HUES64 (cell line): ENCODE data around the gene EMILIN2.
A peak's percentile ranks its signal among the peaks of the same experiment; 100 is the strongest.

Experiments
- H3K27ac ChIP-seq: 2 replicates; pipeline ENCODE4 v1.7.0; 2013; ENCODE audit warnings: low read depth, low read length, inconsistent platforms
- H3K27me3 ChIP-seq: 2 replicates; pipeline ENCODE4 v1.6.1; 2013; ENCODE audit warnings: mild to moderate bottlenecking, low read length; ENCODE audit not compliant: insufficient read depth
- H3K36me3 ChIP-seq: 2 replicates; pipeline ENCODE4 v1.6.1; 2013; ENCODE audit warnings: mild to moderate bottlenecking, low read length; ENCODE audit not compliant: insufficient read depth
- H3K4me1 ChIP-seq: 2 replicates; pipeline ENCODE4 v1.6.1; 2013; ENCODE audit warnings: mild to moderate bottlenecking, low read length, moderate library complexity; ENCODE audit not compliant: insufficient read depth
- H3K4me3 ChIP-seq: 2 replicates; pipeline ENCODE4 v1.5.1; 2013; ENCODE audit warnings: mild to moderate bottlenecking, low read length, moderate library complexity
- H3K9ac ChIP-seq: 2 replicates; pipeline ENCODE4 v1.6.1; 2013; ENCODE audit warnings: mild to moderate bottlenecking, low read depth, low read length
- H3K9me3 ChIP-seq: 2 replicates; pipeline ENCODE4 v1.6.1; 2013; ENCODE audit warnings: low read depth, low read length; ENCODE audit not compliant: insufficient read depth
- WGBS: fragments of 150-250, 120-280 bp; methylation state at CpG from one replicate; pipeline ENCODE4 v1.1.7; 2013; ENCODE audit warnings: missing lambda C conversion rate; 5-methylcytosine and 5-hydroxymethylcytosine counted together

The EMILIN2 gene

DNA sequence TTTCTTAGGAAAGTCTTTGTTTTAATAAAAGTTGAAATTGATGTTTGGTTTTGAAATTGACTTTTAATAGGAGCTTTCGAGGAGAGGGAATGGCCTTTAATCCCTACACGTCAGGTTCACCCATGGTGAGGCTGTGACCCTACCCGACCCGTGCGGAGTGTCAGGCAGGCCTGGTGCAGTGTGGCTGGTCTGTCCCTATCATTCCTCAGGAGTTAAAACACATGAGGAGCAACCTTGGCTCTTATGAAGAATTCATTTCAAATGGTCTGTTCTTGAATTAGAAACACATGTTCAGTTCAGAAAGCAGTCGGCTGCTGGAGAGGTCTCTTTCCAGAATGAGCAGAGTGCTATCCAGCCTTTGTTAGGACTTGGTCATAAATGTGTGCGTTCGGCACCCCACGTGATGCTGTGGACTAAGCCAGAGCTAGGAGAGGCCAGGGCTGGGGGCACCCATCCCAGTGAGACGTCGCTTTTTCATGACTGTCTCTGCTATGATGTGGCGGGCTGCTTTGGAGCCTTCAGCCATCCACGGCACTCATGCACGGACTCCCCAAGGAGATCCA lies 54.7 kb downstream of the EMILIN2 start:
- Histone ChIP-seq H3K27me3 (0 out of 2 replicates have a peak, but pooled peaks cover 5% of the 10 kb centered on the region), H3K4me3 (no peak overlapping the region), H3K4me1 (no peaks in the 10 kb centered on the region; the same call in 1 of the 2 replicates), H3K9ac (no peak overlapping the region), H3K9me3 (no peaks in the 10 kb centered on the region), H3K27ac (no peak overlapping the region), H3K36me3 (no peaks in the 10 kb centered on the region)
- 95% methylated on average over 14 of the region's 14 CpGs for WGBS

DNA sequence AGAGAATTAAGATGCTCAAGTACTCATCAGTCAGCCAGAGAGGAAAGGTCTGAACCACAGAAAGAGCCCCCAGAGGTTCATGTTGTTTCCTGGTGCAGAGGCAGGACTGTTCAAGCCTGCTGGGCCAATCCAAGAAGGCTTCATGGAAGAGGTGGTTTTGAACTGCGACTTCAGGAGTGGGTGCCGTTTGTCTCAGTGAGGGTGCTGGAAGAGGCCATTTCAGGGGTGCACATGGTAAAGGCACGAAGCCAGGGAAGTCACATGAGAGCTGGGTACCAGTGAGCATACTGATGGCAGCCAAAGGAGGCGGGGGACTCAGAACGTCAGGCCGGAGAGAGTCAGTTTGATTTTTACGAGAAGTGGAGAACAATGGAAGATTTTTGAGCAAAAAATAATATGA lies 55.5 kb downstream of the EMILIN2 start:
- Histone ChIP-seq H3K4me1 (no peaks in the 10 kb centered on the region; the same call in 1 of the 2 replicates), H3K27ac (no peak overlapping the region), H3K9ac (no peak overlapping the region), H3K27me3 (0 out of 2 replicates have a peak, but pooled peaks cover 5% of the 10 kb centered on the region), H3K36me3 (no peaks in the 10 kb centered on the region), H3K4me3 (no peak overlapping the region), H3K9me3 (no peaks in the 10 kb centered on the region)
- WGBS = 93% methylated on average over 7 of the region's 7 CpGs

DNA sequence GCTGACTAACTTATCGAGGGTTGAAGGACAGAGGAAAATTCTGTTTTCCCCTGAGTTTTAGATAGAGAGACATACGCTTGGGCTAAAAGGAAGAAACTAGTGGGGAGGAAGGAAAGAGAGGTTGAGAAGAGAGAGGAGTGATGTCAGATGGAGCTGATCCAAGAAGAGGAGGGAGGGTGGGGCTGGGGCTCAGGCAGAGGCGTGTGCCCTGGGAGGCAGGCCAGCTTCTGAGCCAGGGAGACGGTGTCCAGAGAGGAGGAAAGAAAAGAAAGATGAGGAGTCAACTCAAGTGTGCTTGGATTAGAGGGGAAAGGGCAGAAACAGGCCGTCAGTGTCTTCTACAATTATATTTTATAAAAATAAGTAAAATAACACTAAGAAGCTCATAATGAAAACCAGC lies 56.2 kb downstream of the EMILIN2 start:
- Histone ChIP-seq H3K9ac (no peak overlapping the region), H3K27ac (no peak overlapping the region), H3K36me3 (no peaks in the 10 kb centered on the region), H3K4me1 (no peaks in the 10 kb centered on the region; the same call in 1 of the 2 replicates), H3K27me3 (0 out of 2 replicates have a peak, but pooled peaks cover 5% of the 10 kb centered on the region), H3K9me3 (no peaks in the 10 kb centered on the region), H3K4me3 (no peak overlapping the region)
- 77% methylated on average over 4 of the region's 5 CpGs for WGBS

DNA sequence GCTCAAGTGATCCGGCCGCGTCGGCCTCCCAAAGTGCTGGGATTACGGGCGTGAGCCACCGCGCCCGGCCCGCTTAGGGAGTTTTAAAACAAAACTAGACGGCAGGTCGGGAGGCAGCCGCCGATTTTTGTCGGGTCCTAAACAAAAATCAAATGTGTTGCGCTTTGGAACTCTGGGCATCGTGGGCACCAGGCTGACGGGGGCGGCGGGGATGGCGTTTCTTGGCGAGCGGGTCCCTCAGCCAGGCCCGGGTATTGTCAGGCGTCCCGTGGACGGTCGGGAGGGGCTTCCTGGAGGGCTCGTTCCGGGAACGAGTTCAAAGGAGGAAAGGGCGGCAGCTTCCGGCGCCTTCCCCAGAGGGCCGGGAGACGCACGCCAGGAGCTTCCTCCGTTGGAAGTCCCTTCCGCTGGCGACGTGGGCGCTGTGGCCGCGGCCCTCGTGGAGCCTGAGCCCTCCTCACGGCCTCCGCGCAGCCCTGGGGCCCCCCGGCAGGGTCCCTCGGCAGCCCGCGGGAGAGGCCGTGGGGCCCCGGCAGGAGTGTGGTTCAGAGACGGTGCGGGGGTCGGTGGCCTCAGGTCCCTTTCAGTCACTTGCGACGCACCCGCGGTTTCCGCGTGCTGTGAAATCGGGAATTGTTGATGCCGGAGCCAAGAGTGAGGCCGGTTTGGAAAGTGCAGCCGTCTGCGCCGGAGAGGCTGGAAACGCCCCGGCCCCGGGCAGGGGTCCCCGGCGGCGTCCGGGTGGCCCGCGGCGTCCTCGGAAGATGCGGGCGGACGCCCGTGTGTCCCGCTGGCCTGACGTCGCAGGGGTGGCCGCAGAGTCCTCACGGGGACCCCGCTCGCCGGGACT lies 59.3 kb downstream of the EMILIN2 start:
- H3K27me3 ChIP-seq = 0 out of 2 replicates have a peak, but pooled peaks cover 5% of the 10 kb centered on the region
- H3K4me3 ChIP-seq = peak overlapping the region; percentile 79
- H3K36me3 ChIP-seq = peaks cover 28% of the 10 kb centered on the region
- WGBS = 11% methylated on average over 92 of the region's 92 CpGs
- no peak overlapping the region for H3K27ac ChIP-seq
- no peaks in the 10 kb centered on the region for H3K9me3 ChIP-seq
- H3K9ac ChIP-seq = peak overlapping the region; percentile 82
- H3K4me1 ChIP-seq = no peaks in the 10 kb centered on the region

DNA sequence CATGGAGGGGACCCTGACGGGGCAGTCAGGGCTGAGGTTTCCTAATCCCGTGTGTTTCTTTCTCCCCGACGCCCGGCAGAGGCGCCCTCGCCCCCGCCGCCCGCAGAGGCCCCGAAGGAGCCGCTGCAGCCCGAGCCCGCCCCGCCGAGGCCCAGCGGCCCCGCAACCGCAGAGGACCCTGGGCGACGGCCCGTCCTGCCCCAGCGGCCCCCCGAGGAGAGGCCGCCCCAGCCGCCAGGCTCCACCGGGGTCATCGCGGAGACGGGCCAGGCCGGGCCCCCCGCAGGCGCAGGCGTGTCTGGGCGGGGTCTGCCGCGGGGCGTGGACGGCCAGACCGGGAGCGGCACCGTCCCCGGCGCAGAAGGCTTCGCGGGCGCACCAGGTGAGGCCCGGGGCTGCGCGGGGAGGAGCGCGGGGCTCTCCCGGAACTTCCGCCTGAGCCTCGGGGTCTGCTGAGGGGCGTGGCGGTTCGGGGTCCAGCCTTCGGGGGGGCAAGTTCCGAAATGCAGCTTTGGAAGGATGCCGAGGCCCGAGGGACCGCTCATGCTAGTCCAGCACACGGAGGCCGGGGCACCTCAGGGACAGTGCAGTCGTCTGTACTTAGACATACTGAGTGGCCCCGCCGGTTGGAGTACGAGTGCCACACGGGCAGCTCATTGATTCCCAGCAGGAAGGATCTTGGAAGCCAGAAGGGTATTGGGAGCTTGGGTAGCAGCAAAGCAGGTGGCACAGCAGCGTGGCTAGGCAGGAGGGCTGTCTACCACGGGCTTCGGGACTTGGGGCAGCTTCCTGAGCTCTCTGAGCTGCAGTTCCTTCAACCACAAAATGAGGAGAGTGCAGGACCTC lies 60.1 kb downstream of the EMILIN2 start:
- H3K4me3 ChIP-seq = peak overlapping the region; percentile 79
- 4% methylated on average over 73 of the region's 73 CpGs for WGBS

DNA sequence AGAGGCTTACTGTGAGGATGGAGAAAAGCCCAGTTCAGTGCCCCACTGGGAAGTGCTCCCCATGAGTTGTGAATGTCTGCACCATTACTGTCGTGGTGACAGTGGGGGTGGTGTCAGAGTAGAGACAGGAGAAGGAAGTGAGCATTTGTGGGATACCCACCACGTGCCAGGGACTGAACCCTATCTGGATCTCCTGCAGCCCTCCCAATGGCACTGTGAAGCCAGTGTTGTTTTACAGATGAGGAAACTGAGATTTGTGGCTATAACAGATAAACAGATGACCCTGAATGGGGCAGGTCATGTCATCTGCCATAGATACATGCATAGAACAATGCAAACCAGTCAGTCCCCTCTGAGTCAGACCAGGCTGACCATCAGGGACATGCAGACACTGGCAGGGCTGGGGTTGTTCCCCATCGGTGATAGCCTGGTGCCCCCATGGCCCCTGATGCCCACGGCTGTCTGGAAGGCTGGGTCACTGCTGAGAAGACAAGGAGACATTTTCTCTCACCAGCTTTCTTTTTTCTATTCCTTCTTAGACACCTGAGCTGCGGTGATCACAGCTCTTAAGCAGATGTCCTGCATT lies 60.8 kb downstream of the EMILIN2 start:
- Histone ChIP-seq H3K4me3 (peak overlapping the region; percentile 79), H3K4me1 (no peaks in the 10 kb centered on the region), H3K9me3 (no peaks in the 10 kb centered on the region), H3K9ac (0 out of 2 replicates have a peak overlapping the region, but pooled peaks have one; percentile 9), H3K36me3 (peaks cover 33% of the 10 kb centered on the region), H3K27ac (no peak overlapping the region), H3K27me3 (0 out of 2 replicates have a peak, but pooled peaks cover 5% of the 10 kb centered on the region)
- 84% methylated on average over 5 of the region's 5 CpGs for WGBS

More for the DNA sequence above, 60.1 kb downstream of the EMILIN2 start:
- no peaks in the 10 kb centered on the region for H3K4me1 ChIP-seq
- H3K36me3 ChIP-seq = peaks cover 33% of the 10 kb centered on the region
- no peak overlapping the region for H3K27ac ChIP-seq
- H3K9me3 ChIP-seq = no peaks in the 10 kb centered on the region
- H3K27me3 ChIP-seq = 0 out of 2 replicates have a peak, but pooled peaks cover 5% of the 10 kb centered on the region
- peak overlapping the region; percentile 82 for H3K9ac ChIP-seq

DNA sequence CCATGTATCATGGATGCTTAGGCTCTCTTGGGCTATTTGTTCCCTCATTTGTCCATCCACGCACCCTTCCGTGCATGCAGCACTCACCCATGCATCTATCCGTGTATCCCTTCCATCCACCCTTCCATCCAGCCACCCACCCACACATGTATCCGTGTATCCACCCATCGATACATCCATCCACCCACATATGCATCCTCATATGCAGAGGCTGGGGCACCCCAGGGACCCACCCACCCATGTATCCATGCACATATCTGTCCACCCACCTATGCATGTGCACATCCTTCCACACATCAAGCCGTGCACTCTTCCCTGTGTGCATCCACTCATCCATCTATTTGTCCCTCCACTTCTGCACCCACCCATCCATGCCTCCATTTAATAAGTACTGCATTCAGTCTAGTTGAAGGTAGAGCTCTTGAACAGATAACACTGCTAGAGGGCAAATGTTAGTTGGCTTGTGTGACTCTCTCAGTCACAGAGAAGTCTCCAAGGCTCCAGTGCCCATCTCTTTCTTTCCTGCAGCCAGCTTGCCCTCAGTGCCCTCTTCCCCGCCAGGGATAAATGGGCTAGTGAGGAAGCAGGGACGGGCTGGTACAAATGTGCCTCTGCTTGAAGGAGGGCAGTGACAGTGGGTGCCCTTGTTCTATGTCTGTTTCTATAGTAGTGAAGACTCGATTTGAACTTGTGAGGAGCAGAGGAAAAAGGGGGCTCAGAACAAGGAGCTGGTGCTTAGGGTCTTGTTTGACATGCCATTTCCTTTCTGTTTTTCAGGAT lies 61.5 kb downstream of the EMILIN2 start:
- H3K27ac ChIP-seq = no peak overlapping the region
- H3K4me1 ChIP-seq = no peaks in the 10 kb centered on the region
- 0 out of 2 replicates have a peak, but pooled peaks cover 5% of the 10 kb centered on the region for H3K27me3 ChIP-seq
- no peak overlapping the region for H3K4me3 ChIP-seq
- 96% methylated on average over 9 of the region's 9 CpGs for WGBS
- no peaks in the 10 kb centered on the region for H3K9me3 ChIP-seq
- H3K36me3 ChIP-seq = peaks cover 39% of the 10 kb centered on the region
- H3K9ac ChIP-seq = no peak overlapping the region

DNA sequence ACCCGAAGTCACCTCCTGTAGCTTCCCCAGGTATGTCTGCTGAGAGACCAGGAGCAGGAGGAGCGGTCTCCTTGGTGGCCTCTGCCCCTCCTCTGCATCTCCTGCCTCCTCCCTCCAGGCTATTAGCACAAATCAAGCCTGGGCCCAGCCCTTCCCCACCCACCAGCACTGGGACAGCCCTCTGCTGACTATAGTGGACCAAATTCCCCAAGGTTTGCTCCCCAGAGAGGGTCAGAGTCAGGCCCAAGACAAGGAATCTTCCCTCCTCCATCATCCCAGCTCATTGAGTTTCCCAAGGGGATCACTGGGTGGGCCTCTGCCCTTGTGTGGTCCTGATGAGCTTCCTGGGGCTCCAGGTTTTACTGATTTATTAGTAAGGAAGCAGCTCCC lies 62.1 kb downstream of the EMILIN2 start:
- no peak overlapping the region for H3K4me3 ChIP-seq
- H3K4me1 ChIP-seq = no peaks in the 10 kb centered on the region
- H3K9ac ChIP-seq = no peak overlapping the region
- H3K36me3 ChIP-seq = peaks cover 40% of the 10 kb centered on the region
- no peak overlapping the region for H3K27ac ChIP-seq
- 0 out of 2 replicates have a peak, but pooled peaks cover 5% of the 10 kb centered on the region for H3K27me3 ChIP-seq
- no peaks in the 10 kb centered on the region for H3K9me3 ChIP-seq
- WGBS = 95% methylated on average over 2 of the region's 2 CpGs

DNA sequence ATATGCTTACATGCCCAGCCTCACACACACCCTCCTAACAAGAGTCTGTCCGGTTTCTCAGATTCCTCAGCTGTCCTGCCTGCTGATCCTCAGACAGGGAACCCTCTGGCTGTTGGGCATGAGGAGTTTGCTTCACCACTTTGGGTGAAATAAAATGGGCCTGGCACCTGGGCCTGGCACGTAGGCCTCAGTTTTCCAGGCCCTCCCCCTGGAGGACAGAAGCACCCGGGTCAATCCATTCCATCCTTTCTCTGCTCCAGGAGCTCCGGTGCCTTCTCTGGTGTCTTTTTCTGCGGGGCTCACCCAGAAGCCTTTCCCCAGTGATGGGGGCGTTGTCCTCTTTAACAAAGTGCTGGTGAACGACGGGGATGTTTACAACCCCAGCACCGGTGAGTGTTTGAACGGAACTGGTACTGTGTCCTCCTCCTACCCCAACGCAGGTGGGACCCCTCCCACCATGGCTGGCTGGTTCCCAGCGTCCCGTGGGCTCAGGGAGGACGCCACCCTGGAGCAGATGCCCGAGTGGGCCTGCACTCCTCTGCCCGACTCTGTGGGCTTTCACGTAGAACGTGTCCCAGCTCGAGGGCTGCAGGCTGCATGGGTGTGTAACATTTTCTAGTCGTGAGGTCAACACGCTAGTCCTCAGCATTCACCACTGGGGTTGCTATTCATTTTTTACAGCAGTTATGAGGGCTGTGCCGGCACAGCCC lies 62.8 kb downstream of the EMILIN2 start:
- Histone ChIP-seq H3K27me3 (0 out of 2 replicates have a peak, but pooled peaks cover 5% of the 10 kb centered on the region), H3K9me3 (no peaks in the 10 kb centered on the region), H3K4me3 (no peak overlapping the region), H3K4me1 (no peaks in the 10 kb centered on the region), H3K9ac (no peak overlapping the region), H3K27ac (no peak overlapping the region), H3K36me3 (peaks cover 40% of the 10 kb centered on the region)
- 90% methylated on average over 22 of the region's 22 CpGs for WGBS
